Fibroblast of skin of left biceps (primary cell): ENCODE data around the gene ACER3.
"Not testable (repeated sequence)": the region's sequence is repeated elsewhere in the genome, so short reads cannot be mapped to it uniquely, and the experiment has no call there.

ENCODE experiments used
- DNase-seq, 2 experiments: peaks; one replicate each; pipeline ENCODE4 v3.0.0-alpha.2; 2013; ENCODE audit warnings: low read depth in 2 of 2

The ACER3 gene

GRCh38 chr11:76995081-76995576 is 134.4 kb downstream of the ACER3 start:
- no peak for DNase-seq

- DNase-seq, result no peak
Observed at GRCh38 chr11:76997512-76997911, 136.8 kb downstream of the ACER3 start.

GRCh38 chr11:76999597-76999996 is 138.9 kb downstream of the ACER3 start:
- DNase-seq, result no peak

- DNase-seq, result no peak
Observed at GRCh38 chr11:77001613-77002012, 140.9 kb downstream of the ACER3 start.

GRCh38 chr11:77002776-77003175 is 142.1 kb downstream of the ACER3 start:
- no peak for DNase-seq

- no peak for DNase-seq
Observed at GRCh38 chr11:77003963-77004362, 143.2 kb downstream of the ACER3 start.

- no peak for DNase-seq
Observed at GRCh38 chr11:77009533-77010160, 148.9 kb downstream of the ACER3 start.

- DNase-seq, result no peak
Observed at GRCh38 chr11:77014669-77015068, 154.0 kb downstream of the ACER3 start.

GRCh38 chr11:77018396-77018924 is 157.7 kb downstream of the ACER3 start:
- DNase-seq, result not testable (repeated sequence)

- DNase-seq, result no peak
Observed at GRCh38 chr11:77019976-77020595, 159.4 kb downstream of the ACER3 start.

GRCh38 chr11:77020734-77021133 is 160.0 kb downstream of the ACER3 start:
- no peak for DNase-seq

- no peak for DNase-seq
Observed at GRCh38 chr11:77024745-77025144, 164.0 kb downstream of the ACER3 start.

- no peak for DNase-seq
Observed at GRCh38 chr11:77026221-77026620, 165.5 kb downstream of the ACER3 start.

- no peak for DNase-seq
Observed at GRCh38 chr11:77026743-77027142, 166.0 kb downstream of the ACER3 start.

- DNase-seq, result no peak
Observed at GRCh38 chr11:77027275-77027674, 166.6 kb downstream of the ACER3 start.

GRCh38 chr11:77029829-77030228 is 169.1 kb downstream of the ACER3 start:
- no peak for DNase-seq

GRCh38 chr11:77030834-77031414 is 170.2 kb downstream of the ACER3 start:
- DNase-seq, result no peak

- no peak for DNase-seq
Observed at GRCh38 chr11:77031599-77031998, 170.9 kb downstream of the ACER3 start.

- DNase-seq, result no peak
Observed at GRCh38 chr11:77035039-77035438, 174.3 kb downstream of the ACER3 start.

GRCh38 chr11:77035580-77035979 is 174.9 kb downstream of the ACER3 start:
- no peak for DNase-seq

- DNase-seq, result no peak
Observed at GRCh38 chr11:77036398-77036797, 175.7 kb downstream of the ACER3 start.

- DNase-seq, result no peak
Observed at GRCh38 chr11:77037057-77037456, 176.3 kb downstream of the ACER3 start.
